Endodermal cell (in vitro differentiated cells): ENCODE results near the gene VIT. TPM values are rescaled to one million over a fixed set of nuclear protein-coding genes. Genes with fewer than 3 reads are reported as not detected.

Experiments
- DNase-seq: peaks from one replicate; pipeline ENCODE4 v3.0.0-alpha.2; 2017
- H3K27ac ChIP-seq: 2 replicates; pipeline ENCODE4 v1.5.1; 2013; ENCODE audit warnings: mild to moderate bottlenecking, low read depth, low read length, moderate library complexity
- H3K27me3 ChIP-seq: 2 replicates; pipeline ENCODE4 v1.6.1; 2013; ENCODE audit warnings: mild to moderate bottlenecking, low read length, moderate library complexity; ENCODE audit not compliant: insufficient read depth, control insufficient read depth, poor library complexity, severe bottlenecking
- H3K36me3 ChIP-seq: 2 replicates; pipeline ENCODE4 v1.7.0; 2013; ENCODE audit warnings: mild to moderate bottlenecking, low read length, moderate library complexity; ENCODE audit not compliant: control insufficient read depth, insufficient read depth
- H3K4me1 ChIP-seq: one replicate; pipeline ENCODE4 v1.7.0; 2013; ENCODE audit warnings: low read length; ENCODE audit not compliant: control insufficient read depth, insufficient read depth
- H3K4me3 ChIP-seq: 2 replicates; pipeline ENCODE4 v1.5.1; 2013; ENCODE audit warnings: mild to moderate bottlenecking, low read length, moderate library complexity
- H3K9ac ChIP-seq: 2 replicates; pipeline ENCODE4 v1.6.1; 2013; ENCODE audit warnings: mild to moderate bottlenecking, low read length, moderate library complexity; ENCODE audit not compliant: poor library complexity, severe bottlenecking; ENCODE audit errors: extremely low read depth
- H3K9me3 ChIP-seq: 2 replicates; pipeline ENCODE4 v1.6.1; 2013; ENCODE audit warnings: mild to moderate bottlenecking, low read length, moderate library complexity; ENCODE audit not compliant: control insufficient read depth
- H3K27ac Mint-ChIP-seq: 2 replicates; pipeline ENCODE4 v1.8.0; 2020; ENCODE audit warnings: mixed read lengths
- H3K27me3 Mint-ChIP-seq: 2 replicates; pipeline ENCODE4 v1.8.0; 2021; ENCODE audit warnings: mild to moderate bottlenecking, mixed read lengths; ENCODE audit not compliant: insufficient read depth
- H3K36me3 Mint-ChIP-seq: 2 replicates; pipeline ENCODE4 v1.8.0; 2020; ENCODE audit warnings: low read depth, mixed read lengths
- H3K4me1 Mint-ChIP-seq: 2 replicates; pipeline ENCODE4 v1.8.0; 2020; ENCODE audit warnings: mixed read lengths
- H3K4me3 Mint-ChIP-seq: 2 replicates; pipeline ENCODE4 v1.8.0; 2020; ENCODE audit warnings: mild to moderate bottlenecking, moderate library complexity, mixed read lengths
- H3K9me3 Mint-ChIP-seq: 2 replicates; pipeline ENCODE4 v1.8.0; 2020; ENCODE audit warnings: mild to moderate bottlenecking, mixed read lengths
- WGBS, 2 experiments: methylation state at CpG; one replicate each; pipeline versions ENCODE4 v1.1.5 to v1.1.7; 2013; ENCODE audit warnings: missing lambda C conversion rate in 2 of 2, mixed read lengths in 1 of 2; ENCODE audit not compliant: insufficient coverage in 1 of 2, insufficient read length in 1 of 2; 5-methylcytosine and 5-hydroxymethylcytosine counted together
- total RNA-seq, 2 donors: library from RNA; stranded (reverse); fragmentation: NEBNext Ultra II Directional in 1 of 2; extraction: Animal tissue kit (Norgen Biotek cat#: 25700) in 1 of 2; gene quantifications; 2 replicates in 1 of 2; 3 replicates in 1 of 2; pipeline ENCODE4 v1.2.1, GENCODE V29; 2021
- TF ChIP-seq, protein P1 (sequence below): fragments of 200-600 bp; sonication (generic); conservative IDR thresholded peaks from 2 replicates; pipeline ENCODE4 v1.5.0; 2021; ENCODE audit warnings: antibody characterized with exemption, mild to moderate bottlenecking

The VIT gene
- total RNA-seq, 2 donors from 2014 or later: 0.53 TPM; not detected in 1

DNA sequence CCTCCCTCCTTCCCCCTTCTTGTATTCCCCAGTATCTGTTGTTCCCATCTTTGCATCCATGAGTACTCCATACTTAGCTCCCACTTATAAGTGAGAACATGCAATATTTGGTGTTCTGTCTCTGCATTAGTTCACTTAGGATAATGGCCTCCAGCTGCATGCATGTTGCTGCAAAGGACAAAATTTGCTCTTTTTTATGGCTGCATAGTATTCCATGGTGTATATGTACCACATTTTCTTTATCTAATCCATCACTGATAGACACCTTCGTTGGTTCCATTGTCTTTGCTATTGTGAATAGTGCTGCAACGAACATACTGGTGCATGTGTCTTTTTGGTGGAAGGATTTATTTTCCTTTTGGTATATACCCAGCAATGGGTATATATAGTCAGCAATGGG lies 47.4 kb downstream of the VIT start:
- Mint-ChIP-seq H3K4me3 (no peak overlapping the region), H3K27me3 (no peaks in the 10 kb centered on the region), H3K27ac (no peak overlapping the region), H3K36me3 (no peaks in the 10 kb centered on the region), H3K4me1 (peaks cover 4% of the 10 kb centered on the region), H3K9me3 (peaks cover 4% of the 10 kb centered on the region)
- H3K36me3 ChIP-seq: no peaks in the 10 kb centered on the region
- H3K27me3 ChIP-seq: peaks cover 6% of the 10 kb centered on the region
- TF ChIP-seq, protein P1, sequence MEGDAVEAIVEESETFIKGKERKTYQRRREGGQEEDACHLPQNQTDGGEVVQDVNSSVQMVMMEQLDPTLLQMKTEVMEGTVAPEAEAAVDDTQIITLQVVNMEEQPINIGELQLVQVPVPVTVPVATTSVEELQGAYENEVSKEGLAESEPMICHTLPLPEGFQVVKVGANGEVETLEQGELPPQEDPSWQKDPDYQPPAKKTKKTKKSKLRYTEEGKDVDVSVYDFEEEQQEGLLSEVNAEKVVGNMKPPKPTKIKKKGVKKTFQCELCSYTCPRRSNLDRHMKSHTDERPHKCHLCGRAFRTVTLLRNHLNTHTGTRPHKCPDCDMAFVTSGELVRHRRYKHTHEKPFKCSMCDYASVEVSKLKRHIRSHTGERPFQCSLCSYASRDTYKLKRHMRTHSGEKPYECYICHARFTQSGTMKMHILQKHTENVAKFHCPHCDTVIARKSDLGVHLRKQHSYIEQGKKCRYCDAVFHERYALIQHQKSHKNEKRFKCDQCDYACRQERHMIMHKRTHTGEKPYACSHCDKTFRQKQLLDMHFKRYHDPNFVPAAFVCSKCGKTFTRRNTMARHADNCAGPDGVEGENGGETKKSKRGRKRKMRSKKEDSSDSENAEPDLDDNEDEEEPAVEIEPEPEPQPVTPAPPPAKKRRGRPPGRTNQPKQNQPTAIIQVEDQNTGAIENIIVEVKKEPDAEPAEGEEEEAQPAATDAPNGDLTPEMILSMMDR: no peak
- no peak overlapping the region for H3K9ac ChIP-seq
- H3K27ac ChIP-seq: no peak overlapping the region
- no peak overlapping the region for H3K4me3 ChIP-seq
- WGBS, 2 experiments: 83% methylated on average over 2 of the region's 2 CpGs; no CpG with 5 or more reads in 1 of the 2 experiments
- peaks cover 5% of the 10 kb centered on the region for H3K9me3 ChIP-seq
- no peaks in the 10 kb centered on the region for H3K4me1 ChIP-seq
- DNase-seq: no peak

DNA sequence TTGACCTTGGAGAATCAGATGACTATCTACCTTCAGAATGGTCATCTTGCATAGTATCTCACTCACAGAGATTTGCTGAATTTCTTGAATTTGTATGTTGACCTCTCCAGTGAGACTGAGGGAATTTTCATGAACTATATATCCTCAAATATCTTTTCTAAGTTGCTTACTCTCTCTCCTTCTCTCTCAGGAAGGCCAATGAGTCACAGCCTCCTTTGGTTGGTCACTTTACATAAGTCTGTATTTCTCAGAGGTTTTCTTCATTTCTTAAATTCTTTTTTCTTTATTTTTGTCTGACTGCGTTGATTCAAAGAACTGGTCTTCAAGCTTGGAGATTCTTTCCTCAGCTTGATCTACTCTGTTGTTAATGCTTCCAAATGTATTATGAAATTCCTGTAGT lies 51.7 kb downstream of the VIT start:
- Histone ChIP-seq H3K27ac (no peak overlapping the region), H3K4me3 (no peak overlapping the region), H3K27me3 (peaks cover 24% of the 10 kb centered on the region), H3K36me3 (no peaks in the 10 kb centered on the region), H3K9ac (no peak overlapping the region), H3K4me1 (no peaks in the 10 kb centered on the region), H3K9me3 (peaks cover 5% of the 10 kb centered on the region)
- peaks cover 4% of the 10 kb centered on the region for H3K9me3 Mint-ChIP-seq
- no peak for DNase-seq
- peaks cover 9% of the 10 kb centered on the region for H3K27me3 Mint-ChIP-seq
- H3K27ac Mint-ChIP-seq: no peak overlapping the region
- TF ChIP-seq, protein P1: no peak
- no peak overlapping the region for H3K4me3 Mint-ChIP-seq
- H3K36me3 Mint-ChIP-seq: no peaks in the 10 kb centered on the region
- H3K4me1 Mint-ChIP-seq: no peaks in the 10 kb centered on the region
- 89% methylated on average over 1 of the region's 1 CpG; no CpG with 5 or more reads in 1 of the 2 experiments for WGBS, 2 experiments

DNA sequence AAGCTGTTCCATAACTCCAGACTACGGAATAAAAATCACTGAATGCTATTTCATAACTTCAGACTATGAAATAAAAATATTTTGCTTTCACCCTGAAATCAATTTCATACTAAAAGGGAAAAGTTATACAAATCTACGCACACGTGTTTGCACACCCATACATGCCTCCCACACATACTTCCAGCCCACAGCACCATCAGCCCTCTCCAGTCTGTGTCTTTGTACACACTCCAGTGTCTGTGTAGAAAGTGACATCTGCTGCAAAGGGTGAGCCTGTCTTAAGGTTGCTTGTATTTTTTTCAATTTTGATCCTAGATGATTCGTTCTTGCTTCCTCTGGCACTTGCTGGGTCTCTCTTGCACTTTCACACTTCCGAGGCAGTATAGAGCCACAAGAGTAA lies 53.6 kb downstream of the VIT start:
- no peaks in the 10 kb centered on the region for H3K9me3 ChIP-seq
- Mint-ChIP-seq H3K4me1 (peaks cover 15% of the 10 kb centered on the region), H3K27me3 (peaks cover 16% of the 10 kb centered on the region), H3K9me3 (peaks cover 4% of the 10 kb centered on the region), H3K4me3 (no peak overlapping the region), H3K27ac (no peak overlapping the region), H3K36me3 (no peaks in the 10 kb centered on the region)
- no peak for DNase-seq
- H3K27me3 ChIP-seq: peaks cover 27% of the 10 kb centered on the region
- no peak overlapping the region for H3K27ac ChIP-seq
- TF ChIP-seq, protein P1: no peak
- no peaks in the 10 kb centered on the region for H3K4me1 ChIP-seq
- WGBS, 2 experiments: 93 to 95% methylated on average over 3 to 5 of the region's 5 CpGs
- no peak overlapping the region for H3K9ac ChIP-seq
- no peaks in the 10 kb centered on the region for H3K36me3 ChIP-seq
- H3K4me3 ChIP-seq: no peak overlapping the region
